Activated CD8-positive, alpha-beta memory T cell treated with anti-CD3 and anti-CD28 coated beads, Interleukin-2, amount 10 ng/mL, durations not matched to agents 7 days and 5 days (primary cell): ENCODE measurements around the gene JOSD1. TPM values are rescaled to one million over a fixed set of nuclear protein-coding genes. Genes with fewer than 3 reads are reported as not detected.

ENCODE experiments used
- ATAC-seq: fragments of 150-1000 bp; cut with Tn5 transposase; one replicate; pipeline ENCODE4 v1.10.0; 2021; ENCODE audit warnings: moderate library complexity
- CTCF ChIA-PET: fragments of 350-600 bp; sonication (Branson Sonifier 250); formaldehyde crosslinking; loops from one replicate; lab custom pipeline; 2021; ENCODE audit warnings: antibody characterized with exemption; lab: Charles Lee
- DNase-seq: peaks from one replicate; pipeline ENCODE4 v3.0.0-alpha.2; 2020
- H3K27ac Mint-ChIP-seq: one replicate; pipeline ENCODE4 v1.8.0; 2021; ENCODE audit warnings: mild to moderate bottlenecking, mixed read lengths
- H3K27me3 Mint-ChIP-seq: one replicate; pipeline ENCODE4 v1.8.0; 2021; ENCODE audit warnings: mixed read lengths
- H3K36me3 Mint-ChIP-seq: one replicate; pipeline ENCODE4 v1.8.0; 2021; ENCODE audit warnings: mild to moderate bottlenecking, mixed read lengths
- H3K4me1 Mint-ChIP-seq: one replicate; pipeline ENCODE4 v1.8.0; 2021; ENCODE audit warnings: mixed read lengths
- H3K4me3 Mint-ChIP-seq: one replicate; pipeline ENCODE4 v1.8.0; 2021; ENCODE audit warnings: mild to moderate bottlenecking, moderate library complexity, mixed read lengths
- H3K9me3 Mint-ChIP-seq: one replicate; pipeline ENCODE4 v1.8.0; 2022; ENCODE audit warnings: low read depth, mixed read lengths
- total RNA-seq, 2 experiments: library from RNA; stranded (reverse); gene quantifications; one replicate each; pipeline ENCODE4 v1.2.3, GENCODE V29; 2021

The JOSD1 gene
- total RNA-seq, 2 experiments from 2014 or later: 74.0 to 77.0 TPM

GRCh38 chr22:38729946-38730345, 29.2 kb upstream of the JOSD1 start:
- no peak for ATAC-seq
- peaks cover 6% of the 10 kb centered on the region for H3K4me1 Mint-ChIP-seq
- CTCF ChIA-PET: interaction anchor here (0.8 to 1.3 kb wide), 3 partner anchors 12 to 22 kb away, joined by 3 to 4 read pairs (median 3); no protein-coding TSS in a partner anchor
- H3K36me3 Mint-ChIP-seq: peaks cover 48% of the 10 kb centered on the region
- no peak overlapping the region for H3K27ac Mint-ChIP-seq
- no peaks in the 10 kb centered on the region for H3K9me3 Mint-ChIP-seq
- no peaks in the 10 kb centered on the region for H3K27me3 Mint-ChIP-seq
- no peak overlapping the region for H3K4me3 Mint-ChIP-seq
- DNase-seq: no peak

- ATAC-seq: no peak
- Mint-ChIP-seq H3K9me3 (no peaks in the 10 kb centered on the region), H3K4me1 (peaks cover 2% of the 10 kb centered on the region), H3K36me3 (peaks cover 49% of the 10 kb centered on the region), H3K27ac (peak overlapping the region; percentile 18), H3K4me3 (no peak overlapping the region), H3K27me3 (no peaks in the 10 kb centered on the region)
- no peak for DNase-seq
- CTCF ChIA-PET: interaction anchor here (0.8 to 1.3 kb wide), 3 partner anchors 11 to 23 kb away, joined by 3 to 4 read pairs (median 3); no protein-coding TSS in a partner anchor
These were observed 28.4 kb upstream of the JOSD1 start for GRCh38 chr22:38728871-38729796.

DNA sequence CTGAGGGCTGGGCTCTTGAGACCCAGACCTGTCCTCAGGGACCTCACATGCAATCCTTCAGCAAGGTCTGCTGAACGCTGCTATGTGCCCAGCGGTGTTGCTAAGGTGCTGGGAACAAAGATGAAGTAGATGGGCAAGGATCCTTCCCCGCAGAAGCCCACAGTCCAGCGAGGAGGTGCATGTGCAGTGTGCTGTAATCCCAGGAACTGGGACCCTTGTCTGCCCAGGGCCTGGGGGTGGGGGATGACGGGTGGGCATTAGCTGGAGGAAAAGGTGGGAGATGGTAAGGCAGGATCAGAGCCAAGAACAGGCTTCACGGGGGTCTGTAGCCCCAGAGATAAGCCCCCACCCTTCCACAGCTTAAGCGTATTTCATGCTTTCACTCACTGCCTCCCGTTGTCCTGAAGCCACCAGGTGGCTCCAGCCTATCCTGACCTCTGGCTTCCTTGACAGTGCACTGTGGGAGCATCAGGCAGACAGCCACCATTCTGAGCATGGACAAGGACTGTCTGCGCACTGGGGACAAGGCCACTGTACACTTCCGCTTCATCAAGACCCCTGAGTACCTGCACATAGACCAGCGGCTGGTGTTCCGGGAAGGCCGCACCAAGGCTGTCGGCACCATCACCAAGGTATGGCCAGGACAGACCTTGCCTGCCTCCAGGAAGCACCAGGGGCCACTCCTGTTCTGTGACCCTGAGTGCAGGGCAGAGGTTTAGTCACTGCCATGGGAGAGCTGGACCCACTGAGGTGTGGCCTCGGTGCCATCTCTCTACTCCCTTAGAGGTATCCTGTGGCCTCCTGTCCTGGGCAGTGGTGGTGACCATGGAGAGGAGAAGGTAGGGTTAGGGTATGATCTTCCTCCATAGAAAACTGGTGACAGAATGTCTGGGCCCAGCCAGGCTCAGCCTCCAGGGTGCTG, 27.0 kb upstream of the JOSD1 start:
- no peaks in the 10 kb centered on the region for H3K9me3 Mint-ChIP-seq
- CTCF ChIA-PET: no interaction called here
- H3K27me3 Mint-ChIP-seq: no peaks in the 10 kb centered on the region
- peaks cover 56% of the 10 kb centered on the region for H3K36me3 Mint-ChIP-seq
- H3K4me1 Mint-ChIP-seq: no peaks in the 10 kb centered on the region
- no peak for ATAC-seq
- no peak overlapping the region for H3K27ac Mint-ChIP-seq
- no peak for DNase-seq
- no peak overlapping the region for H3K4me3 Mint-ChIP-seq

- Mint-ChIP-seq H3K27ac (no peak overlapping the region), H3K4me3 (no peak overlapping the region), H3K36me3 (peaks cover 60% of the 10 kb centered on the region), H3K4me1 (no peaks in the 10 kb centered on the region), H3K9me3 (no peaks in the 10 kb centered on the region), H3K27me3 (no peaks in the 10 kb centered on the region)
- CTCF ChIA-PET: no interaction called here
- ATAC-seq (no peak), DNase-seq (no peak)
These were observed 26.4 kb upstream of the JOSD1 start for GRCh38 chr22:38727123-38727522.

GRCh38 chr22:38725900-38726655, 25.3 kb upstream of the JOSD1 start:
- Mint-ChIP-seq H3K36me3 (peaks cover 67% of the 10 kb centered on the region), H3K27ac (no peak overlapping the region), H3K27me3 (no peaks in the 10 kb centered on the region), H3K4me3 (no peak overlapping the region), H3K9me3 (no peaks in the 10 kb centered on the region), H3K4me1 (no peaks in the 10 kb centered on the region)
- DNase-seq: no peak
- ATAC-seq: no peak
- CTCF ChIA-PET: interaction anchor here (1.2 to 4.6 kb wide), 5 partner anchors 7 to 139 kb away, joined by 3 to 28 read pairs (median 4); no protein-coding TSS in a partner anchor

- peaks cover 64% of the 10 kb centered on the region for H3K36me3 Mint-ChIP-seq
- peak overlapping the region; percentile 1 for H3K27ac Mint-ChIP-seq
- DNase-seq: no peak
- no peaks in the 10 kb centered on the region for H3K9me3 Mint-ChIP-seq
- peak; percentile 54 for ATAC-seq
- CTCF ChIA-PET: interaction anchor here (0.8 to 4.6 kb wide), 15 partner anchors 8 to 673 kb away, joined by 3 to 28 read pairs (median 4); partner anchors contain the start of gene GTPBP1
- H3K4me3 Mint-ChIP-seq: no peak overlapping the region
- no peaks in the 10 kb centered on the region for H3K4me1 Mint-ChIP-seq
- H3K27me3 Mint-ChIP-seq: no peaks in the 10 kb centered on the region
These were observed 24.3 kb upstream of the JOSD1 start for GRCh38 chr22:38724926-38725571.

- no peak for DNase-seq
- no peak for ATAC-seq
- Mint-ChIP-seq H3K9me3 (no peaks in the 10 kb centered on the region), H3K4me3 (no peak overlapping the region), H3K27ac (no peak overlapping the region), H3K27me3 (no peaks in the 10 kb centered on the region), H3K4me1 (no peaks in the 10 kb centered on the region), H3K36me3 (peaks cover 63% of the 10 kb centered on the region)
- CTCF ChIA-PET: interaction anchor here (0.7 to 4.6 kb wide), 10 partner anchors 9 to 119 kb away, joined by 3 to 28 read pairs (median 4); partner anchors contain the start of gene GTPBP1
These were observed 23.4 kb upstream of the JOSD1 start for GRCh38 chr22:38724176-38724575.

GRCh38 chr22:38721551-38721950, 20.8 kb upstream of the JOSD1 start:
- CTCF ChIA-PET: interaction anchor here (0.8 to 4.6 kb wide), 5 partner anchors 10 to 148 kb away, joined by 3 to 28 read pairs (median 3); no protein-coding TSS in a partner anchor
- DNase-seq (no peak), ATAC-seq (no peak)
- Mint-ChIP-seq H3K27me3 (no peaks in the 10 kb centered on the region), H3K4me1 (no peaks in the 10 kb centered on the region), H3K27ac (no peak overlapping the region), H3K36me3 (peaks cover 63% of the 10 kb centered on the region), H3K9me3 (no peaks in the 10 kb centered on the region), H3K4me3 (no peak overlapping the region)

- H3K27me3 Mint-ChIP-seq: no peaks in the 10 kb centered on the region
- no peaks in the 10 kb centered on the region for H3K9me3 Mint-ChIP-seq
- peaks cover 60% of the 10 kb centered on the region for H3K36me3 Mint-ChIP-seq
- peaks cover 2% of the 10 kb centered on the region for H3K4me1 Mint-ChIP-seq
- CTCF ChIA-PET: no interaction called here
- no peak overlapping the region for H3K27ac Mint-ChIP-seq
- no peak overlapping the region for H3K4me3 Mint-ChIP-seq
- DNase-seq: no peak
- ATAC-seq: no peak
These were observed 19.6 kb upstream of the JOSD1 start for GRCh38 chr22:38720350-38720749.

- no peak overlapping the region for H3K27ac Mint-ChIP-seq
- CTCF ChIA-PET: interaction anchor here (0.7 kb wide), 1 partner anchor 300 kb away, joined by 3 read pairs; no protein-coding TSS in a partner anchor
These were observed 18.5 kb upstream of the JOSD1 start for GRCh38 chr22:38719196-38719595.

GRCh38 chr22:38718414-38718813, 17.7 kb upstream of the JOSD1 start:
- H3K4me3 Mint-ChIP-seq: no peak overlapping the region
- H3K27ac Mint-ChIP-seq: no peak overlapping the region
- CTCF ChIA-PET: interaction anchor here (1.1 to 1.4 kb wide), 3 partner anchors 11 to 16 kb away, joined by 3 to 4 read pairs (median 4); no protein-coding TSS in a partner anchor
- no peaks in the 10 kb centered on the region for H3K27me3 Mint-ChIP-seq
- peaks cover 13% of the 10 kb centered on the region for H3K4me1 Mint-ChIP-seq
- DNase-seq (no peak), ATAC-seq (no peak)
- peaks cover 47% of the 10 kb centered on the region for H3K36me3 Mint-ChIP-seq
- no peaks in the 10 kb centered on the region for H3K9me3 Mint-ChIP-seq

More at GRCh38 chr22:38719196-38719595, 18.5 kb upstream of the JOSD1 start:
- no peak overlapping the region for H3K4me3 Mint-ChIP-seq
- peaks cover 8% of the 10 kb centered on the region for H3K4me1 Mint-ChIP-seq
- no peaks in the 10 kb centered on the region for H3K9me3 Mint-ChIP-seq
- no peak for ATAC-seq
- H3K27me3 Mint-ChIP-seq: no peaks in the 10 kb centered on the region
- H3K36me3 Mint-ChIP-seq: peaks cover 54% of the 10 kb centered on the region
- DNase-seq: no peak

DNA sequence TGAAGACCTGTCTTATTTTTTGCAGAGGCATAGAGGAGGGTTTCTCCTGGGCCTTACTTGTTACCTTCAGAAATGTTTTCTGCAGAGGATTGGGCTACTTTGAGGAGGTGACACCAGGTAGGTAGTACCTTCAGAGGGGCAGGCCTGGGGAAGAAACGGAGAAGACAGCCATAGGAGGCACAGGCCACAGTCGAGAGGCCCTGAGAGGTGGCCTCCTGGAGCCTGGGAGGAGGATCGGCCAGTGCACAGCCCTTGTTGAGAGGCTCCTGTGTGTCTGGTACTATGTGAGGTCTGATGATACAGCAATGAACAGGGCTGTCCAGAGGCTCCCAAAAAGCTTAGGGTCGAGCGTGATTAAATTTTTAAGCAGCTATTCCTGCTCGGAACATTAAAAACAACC, 16.5 kb upstream of the JOSD1 start:
- Mint-ChIP-seq H3K36me3 (peaks cover 45% of the 10 kb centered on the region), H3K27me3 (no peaks in the 10 kb centered on the region), H3K4me1 (peaks cover 24% of the 10 kb centered on the region), H3K9me3 (no peaks in the 10 kb centered on the region), H3K27ac (no peak overlapping the region), H3K4me3 (no peak overlapping the region)
- no peak for DNase-seq
- ATAC-seq: no peak
- CTCF ChIA-PET: interaction anchor here (0.6 to 1.4 kb wide), 3 partner anchors 12 to 26 kb away, joined by 3 to 4 read pairs (median 4); no protein-coding TSS in a partner anchor
